ENCODE measurements around the gene PCCB. TPM values are rescaled to one million over a fixed set of nuclear protein-coding genes. Genes with fewer than 3 reads are reported as not detected.

PCCB gene
- total RNA-seq, 1 donor from 2014 or later = 106 TPM

- H3K9me3 ChIP-seq (replicated peaks) = peaks cover 27% of the 10 kb centered on the region
- H3K4me3 ChIP-seq = no peak overlapping the region
- H3K36me3 ChIP-seq = peaks cover 41% of the 10 kb centered on the region
- TF ChIP-seq, protein P1, sequence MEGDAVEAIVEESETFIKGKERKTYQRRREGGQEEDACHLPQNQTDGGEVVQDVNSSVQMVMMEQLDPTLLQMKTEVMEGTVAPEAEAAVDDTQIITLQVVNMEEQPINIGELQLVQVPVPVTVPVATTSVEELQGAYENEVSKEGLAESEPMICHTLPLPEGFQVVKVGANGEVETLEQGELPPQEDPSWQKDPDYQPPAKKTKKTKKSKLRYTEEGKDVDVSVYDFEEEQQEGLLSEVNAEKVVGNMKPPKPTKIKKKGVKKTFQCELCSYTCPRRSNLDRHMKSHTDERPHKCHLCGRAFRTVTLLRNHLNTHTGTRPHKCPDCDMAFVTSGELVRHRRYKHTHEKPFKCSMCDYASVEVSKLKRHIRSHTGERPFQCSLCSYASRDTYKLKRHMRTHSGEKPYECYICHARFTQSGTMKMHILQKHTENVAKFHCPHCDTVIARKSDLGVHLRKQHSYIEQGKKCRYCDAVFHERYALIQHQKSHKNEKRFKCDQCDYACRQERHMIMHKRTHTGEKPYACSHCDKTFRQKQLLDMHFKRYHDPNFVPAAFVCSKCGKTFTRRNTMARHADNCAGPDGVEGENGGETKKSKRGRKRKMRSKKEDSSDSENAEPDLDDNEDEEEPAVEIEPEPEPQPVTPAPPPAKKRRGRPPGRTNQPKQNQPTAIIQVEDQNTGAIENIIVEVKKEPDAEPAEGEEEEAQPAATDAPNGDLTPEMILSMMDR (IDR thresholded peaks at IDR 0.05; ENCODE audit: borderline replicate concordance) = no peak
- no peak for DNase-seq
- intact Hi-C loops (cut with micrococcal nuclease) = no loop called here
- H3K27me3 ChIP-seq (ENCODE audit: low read depth) = no peaks in the 10 kb centered on the region
- no peak overlapping the region for H3K27ac ChIP-seq (replicated peaks)
- H3K4me1 ChIP-seq = peaks cover 9% of the 10 kb centered on the region
Measured at GRCh38 chr3:136276049-136276755, 26.1 kb downstream of the PCCB start.

- Histone ChIP-seq H3K36me3 (peaks cover 43% of the 10 kb centered on the region), H3K9me3 (replicated peaks) (peaks cover 30% of the 10 kb centered on the region), H3K4me1 (peaks cover 15% of the 10 kb centered on the region), H3K4me3 (no peak overlapping the region), H3K27me3 (ENCODE audit: low read depth) (no peaks in the 10 kb centered on the region), H3K27ac (replicated peaks) (no peak overlapping the region)
- no peak for DNase-seq
- TF ChIP-seq, protein P1 (IDR thresholded peaks at IDR 0.05; ENCODE audit: borderline replicate concordance) = no peak
- intact Hi-C loops (cut with micrococcal nuclease) = no loop called here
Measured at GRCh38 chr3:136277115-136277514, 27.0 kb downstream of the PCCB start.

- Histone ChIP-seq H3K4me3 (no peak overlapping the region), H3K27ac (replicated peaks) (no peak overlapping the region), H3K4me1 (peaks cover 20% of the 10 kb centered on the region), H3K36me3 (peaks cover 43% of the 10 kb centered on the region), H3K27me3 (ENCODE audit: low read depth) (no peaks in the 10 kb centered on the region), H3K9me3 (replicated peaks) (peaks cover 30% of the 10 kb centered on the region)
- TF ChIP-seq, protein P1 (IDR thresholded peaks at IDR 0.05; ENCODE audit: borderline replicate concordance) = no peak
- DNase-seq = no peak
- intact Hi-C loops (cut with micrococcal nuclease) = no loop called here
Measured at GRCh38 chr3:136277634-136278033, 27.5 kb downstream of the PCCB start.

- no peak overlapping the region for H3K27ac ChIP-seq (replicated peaks)
- DNase-seq = no peak
- TF ChIP-seq, protein P1 (IDR thresholded peaks at IDR 0.05; ENCODE audit: borderline replicate concordance) = no peak
- H3K27me3 ChIP-seq (ENCODE audit: low read depth) = no peaks in the 10 kb centered on the region
- peaks cover 47% of the 10 kb centered on the region for H3K36me3 ChIP-seq
- peaks cover 30% of the 10 kb centered on the region for H3K4me1 ChIP-seq
- no peak overlapping the region for H3K4me3 ChIP-seq
- intact Hi-C loops (cut with micrococcal nuclease) = no loop called here
- peaks cover 30% of the 10 kb centered on the region for H3K9me3 ChIP-seq (replicated peaks)
Measured at GRCh38 chr3:136279092-136279491, 29.0 kb downstream of the PCCB start.

GRCh38 chr3:136280961-136281360 lies 30.8 kb downstream of the PCCB start:
- no peak for DNase-seq
- Histone ChIP-seq H3K27ac (replicated peaks) (no peak overlapping the region), H3K36me3 (peaks cover 66% of the 10 kb centered on the region), H3K9me3 (replicated peaks) (peaks cover 30% of the 10 kb centered on the region), H3K27me3 (ENCODE audit: low read depth) (no peaks in the 10 kb centered on the region), H3K4me1 (peaks cover 29% of the 10 kb centered on the region), H3K4me3 (no peak overlapping the region)
- TF ChIP-seq, protein P1 (IDR thresholded peaks at IDR 0.05; ENCODE audit: borderline replicate concordance) = no peak
- intact Hi-C loops (cut with micrococcal nuclease) = no loop called here
